BE2C (cell line): ENCODE results near the gene ADAMTSL3.

Source experiments
- DNase-seq: peaks from one replicate; pipeline ENCODE4 v3.0.0-alpha.2; 2020
- H3K27me3 ChIP-seq: fragments of 250-450 bp; sonication (Bioruptor Pico); 2 replicates; pipeline ENCODE4 v1.5.1; 2020; ENCODE audit warnings: mild to moderate bottlenecking
- H3K36me3 ChIP-seq: fragments of 250-450 bp; sonication (Bioruptor Pico); 2 replicates; pipeline ENCODE4 v1.5.1; 2020; ENCODE audit warnings: mild to moderate bottlenecking
- H3K4me1 ChIP-seq: fragments of 250-450 bp; sonication (Bioruptor Pico); 2 replicates; pipeline ENCODE4 v1.5.1; 2020
- H3K4me3 ChIP-seq: 2 replicates; pipeline ENCODE4 v1.5.1; 2011; ENCODE audit warnings: low read depth, low read length
- H3K9me3 ChIP-seq: fragments of 250-450 bp; sonication (Bioruptor Pico); 2 replicates; pipeline ENCODE4 v1.5.1; 2020
- TF ChIP-seq, protein P1 (sequence below): IDR thresholded peaks from 2 replicates; pipeline ENCODE4 v1.5.1; 2012; ENCODE audit warnings: mild to moderate bottlenecking, low read depth, low read length

The ADAMTSL3 gene

GRCh38 chr15:83873966-83874365 lies 220.0 kb downstream of the ADAMTSL3 start:
- Histone ChIP-seq H3K36me3 (no peaks in the 10 kb centered on the region), H3K9me3 (no peaks in the 10 kb centered on the region), H3K4me1 (no peaks in the 10 kb centered on the region), H3K27me3 (peaks cover 8% of the 10 kb centered on the region), H3K4me3 (no peak overlapping the region)
- no peak for DNase-seq
- TF ChIP-seq, protein P1, sequence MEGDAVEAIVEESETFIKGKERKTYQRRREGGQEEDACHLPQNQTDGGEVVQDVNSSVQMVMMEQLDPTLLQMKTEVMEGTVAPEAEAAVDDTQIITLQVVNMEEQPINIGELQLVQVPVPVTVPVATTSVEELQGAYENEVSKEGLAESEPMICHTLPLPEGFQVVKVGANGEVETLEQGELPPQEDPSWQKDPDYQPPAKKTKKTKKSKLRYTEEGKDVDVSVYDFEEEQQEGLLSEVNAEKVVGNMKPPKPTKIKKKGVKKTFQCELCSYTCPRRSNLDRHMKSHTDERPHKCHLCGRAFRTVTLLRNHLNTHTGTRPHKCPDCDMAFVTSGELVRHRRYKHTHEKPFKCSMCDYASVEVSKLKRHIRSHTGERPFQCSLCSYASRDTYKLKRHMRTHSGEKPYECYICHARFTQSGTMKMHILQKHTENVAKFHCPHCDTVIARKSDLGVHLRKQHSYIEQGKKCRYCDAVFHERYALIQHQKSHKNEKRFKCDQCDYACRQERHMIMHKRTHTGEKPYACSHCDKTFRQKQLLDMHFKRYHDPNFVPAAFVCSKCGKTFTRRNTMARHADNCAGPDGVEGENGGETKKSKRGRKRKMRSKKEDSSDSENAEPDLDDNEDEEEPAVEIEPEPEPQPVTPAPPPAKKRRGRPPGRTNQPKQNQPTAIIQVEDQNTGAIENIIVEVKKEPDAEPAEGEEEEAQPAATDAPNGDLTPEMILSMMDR = no peak

GRCh38 chr15:83880529-83880928 lies 226.6 kb downstream of the ADAMTSL3 start:
- Histone ChIP-seq H3K27me3 (no peaks in the 10 kb centered on the region; the same call in 1 of the 2 replicates), H3K36me3 (no peaks in the 10 kb centered on the region), H3K9me3 (no peaks in the 10 kb centered on the region), H3K4me1 (no peaks in the 10 kb centered on the region), H3K4me3 (no peak overlapping the region)
- TF ChIP-seq, protein P1 = no peak
- no peak for DNase-seq

- H3K9me3 ChIP-seq = no peaks in the 10 kb centered on the region
- H3K27me3 ChIP-seq = no peaks in the 10 kb centered on the region; the same call in 1 of the 2 replicates
- no peaks in the 10 kb centered on the region for H3K36me3 ChIP-seq
- H3K4me1 ChIP-seq = no peaks in the 10 kb centered on the region
- H3K4me3 ChIP-seq = no peak overlapping the region
- DNase-seq = no peak
- TF ChIP-seq, protein P1 = no peak
These were observed 227.2 kb downstream of the ADAMTSL3 start for GRCh38 chr15:83881156-83881555.

- Histone ChIP-seq H3K9me3 (no peaks in the 10 kb centered on the region), H3K36me3 (no peaks in the 10 kb centered on the region), H3K27me3 (no peaks in the 10 kb centered on the region; the same call in 1 of the 2 replicates), H3K4me1 (no peaks in the 10 kb centered on the region), H3K4me3 (no peak overlapping the region)
- TF ChIP-seq, protein P1 = no peak
- no peak for DNase-seq
These were observed 232.4 kb downstream of the ADAMTSL3 start for GRCh38 chr15:83886321-83886720.

DNA sequence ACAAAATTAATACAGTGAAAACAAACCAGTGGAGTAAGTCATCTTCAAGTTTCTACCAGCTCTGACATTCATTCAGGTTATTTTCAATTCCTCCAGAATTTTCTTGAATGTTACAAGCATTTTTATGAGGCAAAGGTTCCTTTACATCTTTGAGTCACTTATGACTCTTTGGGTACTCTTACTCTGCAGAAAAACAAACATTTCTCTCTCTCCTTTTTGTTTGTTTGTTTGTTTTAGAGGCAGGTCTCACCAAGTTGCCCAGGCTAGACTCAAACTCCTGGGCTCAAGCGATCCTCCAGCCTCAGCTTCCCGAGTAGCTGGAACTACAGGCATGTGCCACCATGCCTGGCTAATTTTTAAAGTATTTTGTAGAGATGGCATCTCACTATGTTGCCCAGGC lies 233.5 kb downstream of the ADAMTSL3 start:
- H3K4me3 ChIP-seq = no peak overlapping the region
- H3K4me1 ChIP-seq = no peaks in the 10 kb centered on the region
- H3K9me3 ChIP-seq = no peaks in the 10 kb centered on the region
- no peaks in the 10 kb centered on the region; the same call in 1 of the 2 replicates for H3K27me3 ChIP-seq
- no peak for DNase-seq
- TF ChIP-seq, protein P1 = no peak
- no peaks in the 10 kb centered on the region for H3K36me3 ChIP-seq

DNA sequence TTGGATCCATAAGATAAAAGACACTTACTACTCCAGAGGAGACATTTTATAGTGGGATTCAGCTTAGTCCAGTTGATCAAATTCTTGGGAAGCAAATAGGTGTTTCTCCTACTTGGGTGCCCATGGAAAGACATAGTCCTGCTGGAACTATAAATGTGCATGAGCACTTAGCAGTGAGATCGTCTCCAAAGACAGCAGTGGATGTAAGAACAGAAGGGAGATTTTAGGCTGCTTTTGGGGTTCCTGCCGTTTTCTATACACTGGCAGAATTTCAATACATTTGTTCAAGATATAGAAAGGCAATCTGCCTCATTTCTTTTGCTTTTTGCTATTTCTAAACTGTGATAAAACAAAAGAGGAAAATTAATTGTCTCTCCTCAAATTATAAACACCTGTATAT lies 234.0 kb downstream of the ADAMTSL3 start:
- H3K4me1 ChIP-seq = no peaks in the 10 kb centered on the region
- no peaks in the 10 kb centered on the region for H3K9me3 ChIP-seq
- no peaks in the 10 kb centered on the region; the same call in 1 of the 2 replicates for H3K27me3 ChIP-seq
- no peak for DNase-seq
- TF ChIP-seq, protein P1 = no peak
- no peak overlapping the region for H3K4me3 ChIP-seq
- no peaks in the 10 kb centered on the region for H3K36me3 ChIP-seq
